Panc1 (cell line): ENCODE data around the gene CS.

Source experiments
- POLR2AphosphoS5 ChIP-seq: IDR thresholded peaks from 2 replicates; pipeline ENCODE4 v1.6.1; 2012; ENCODE audit warnings: mild to moderate bottlenecking, low read depth, low read length, moderate library complexity
- SIN3A ChIP-seq: IDR thresholded peaks from 2 replicates; pipeline ENCODE4 v1.6.1; 2012; ENCODE audit warnings: low read depth, mild to moderate bottlenecking, low read length, moderate library complexity, borderline replicate concordance; ENCODE audit not compliant: insufficient read depth
- TF ChIP-seq, protein P1 (sequence below): fragments of 450-650 bp; IDR thresholded peaks from 2 replicates; pipeline ENCODE4 v1.5.1; 2017; ENCODE audit warnings: mild to moderate bottlenecking
- TF ChIP-seq, protein P2 (sequence below), 2 experiments: IDR thresholded peaks; 2 replicates each; pipeline ENCODE4 v1.6.1; 2011 to 2012; ENCODE audit warnings: low read depth in 2 of 2, control low read depth in 1 of 2, low read length in 1 of 2, mild to moderate bottlenecking in 1 of 2, moderate library complexity in 1 of 2; ENCODE audit not compliant: insufficient read depth in 1 of 2

DNA sequence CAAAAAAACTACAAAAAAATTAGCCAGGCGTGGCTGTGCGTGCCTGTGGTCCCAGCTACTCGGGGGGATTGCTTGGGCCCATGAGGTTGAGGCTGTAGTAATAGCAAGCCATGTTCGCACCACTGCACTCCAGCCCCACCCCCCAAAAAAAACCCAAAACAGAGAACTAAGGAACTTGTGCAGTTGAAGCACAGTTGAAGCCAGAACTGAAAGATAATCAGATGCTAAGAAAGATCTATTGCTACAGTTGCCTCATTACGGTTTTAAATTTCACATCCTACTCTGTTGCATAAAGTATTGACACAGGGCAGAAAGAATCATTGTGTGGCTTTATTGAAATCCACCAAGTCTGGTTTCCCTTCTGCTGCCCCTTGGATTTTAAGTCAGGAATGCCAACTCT is 3.8 kb downstream of the CS start:
- TF ChIP-seq, protein P1, sequence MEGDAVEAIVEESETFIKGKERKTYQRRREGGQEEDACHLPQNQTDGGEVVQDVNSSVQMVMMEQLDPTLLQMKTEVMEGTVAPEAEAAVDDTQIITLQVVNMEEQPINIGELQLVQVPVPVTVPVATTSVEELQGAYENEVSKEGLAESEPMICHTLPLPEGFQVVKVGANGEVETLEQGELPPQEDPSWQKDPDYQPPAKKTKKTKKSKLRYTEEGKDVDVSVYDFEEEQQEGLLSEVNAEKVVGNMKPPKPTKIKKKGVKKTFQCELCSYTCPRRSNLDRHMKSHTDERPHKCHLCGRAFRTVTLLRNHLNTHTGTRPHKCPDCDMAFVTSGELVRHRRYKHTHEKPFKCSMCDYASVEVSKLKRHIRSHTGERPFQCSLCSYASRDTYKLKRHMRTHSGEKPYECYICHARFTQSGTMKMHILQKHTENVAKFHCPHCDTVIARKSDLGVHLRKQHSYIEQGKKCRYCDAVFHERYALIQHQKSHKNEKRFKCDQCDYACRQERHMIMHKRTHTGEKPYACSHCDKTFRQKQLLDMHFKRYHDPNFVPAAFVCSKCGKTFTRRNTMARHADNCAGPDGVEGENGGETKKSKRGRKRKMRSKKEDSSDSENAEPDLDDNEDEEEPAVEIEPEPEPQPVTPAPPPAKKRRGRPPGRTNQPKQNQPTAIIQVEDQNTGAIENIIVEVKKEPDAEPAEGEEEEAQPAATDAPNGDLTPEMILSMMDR = no peak
- no peak for TF ChIP-seq SIN3A
- no peak for TF ChIP-seq POLR2AphosphoS5
- TF ChIP-seq, protein P2, sequence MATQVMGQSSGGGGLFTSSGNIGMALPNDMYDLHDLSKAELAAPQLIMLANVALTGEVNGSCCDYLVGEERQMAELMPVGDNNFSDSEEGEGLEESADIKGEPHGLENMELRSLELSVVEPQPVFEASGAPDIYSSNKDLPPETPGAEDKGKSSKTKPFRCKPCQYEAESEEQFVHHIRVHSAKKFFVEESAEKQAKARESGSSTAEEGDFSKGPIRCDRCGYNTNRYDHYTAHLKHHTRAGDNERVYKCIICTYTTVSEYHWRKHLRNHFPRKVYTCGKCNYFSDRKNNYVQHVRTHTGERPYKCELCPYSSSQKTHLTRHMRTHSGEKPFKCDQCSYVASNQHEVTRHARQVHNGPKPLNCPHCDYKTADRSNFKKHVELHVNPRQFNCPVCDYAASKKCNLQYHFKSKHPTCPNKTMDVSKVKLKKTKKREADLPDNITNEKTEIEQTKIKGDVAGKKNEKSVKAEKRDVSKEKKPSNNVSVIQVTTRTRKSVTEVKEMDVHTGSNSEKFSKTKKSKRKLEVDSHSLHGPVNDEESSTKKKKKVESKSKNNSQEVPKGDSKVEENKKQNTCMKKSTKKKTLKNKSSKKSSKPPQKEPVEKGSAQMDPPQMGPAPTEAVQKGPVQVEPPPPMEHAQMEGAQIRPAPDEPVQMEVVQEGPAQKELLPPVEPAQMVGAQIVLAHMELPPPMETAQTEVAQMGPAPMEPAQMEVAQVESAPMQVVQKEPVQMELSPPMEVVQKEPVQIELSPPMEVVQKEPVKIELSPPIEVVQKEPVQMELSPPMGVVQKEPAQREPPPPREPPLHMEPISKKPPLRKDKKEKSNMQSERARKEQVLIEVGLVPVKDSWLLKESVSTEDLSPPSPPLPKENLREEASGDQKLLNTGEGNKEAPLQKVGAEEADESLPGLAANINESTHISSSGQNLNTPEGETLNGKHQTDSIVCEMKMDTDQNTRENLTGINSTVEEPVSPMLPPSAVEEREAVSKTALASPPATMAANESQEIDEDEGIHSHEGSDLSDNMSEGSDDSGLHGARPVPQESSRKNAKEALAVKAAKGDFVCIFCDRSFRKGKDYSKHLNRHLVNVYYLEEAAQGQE (IDR thresholded peaks at IDR 0.05; ENCODE audit: insufficient read depth in 1 of 2, low read depth in 2 of 2, low read length in 1 of 2) = no peak
